ENCODE results near the gene LCE2D.
"Not testable (repeated sequence)": the region's sequence is repeated elsewhere in the genome, so short reads cannot be mapped to it uniquely, and the experiment has no call there.

The LCE2D gene

DNA sequence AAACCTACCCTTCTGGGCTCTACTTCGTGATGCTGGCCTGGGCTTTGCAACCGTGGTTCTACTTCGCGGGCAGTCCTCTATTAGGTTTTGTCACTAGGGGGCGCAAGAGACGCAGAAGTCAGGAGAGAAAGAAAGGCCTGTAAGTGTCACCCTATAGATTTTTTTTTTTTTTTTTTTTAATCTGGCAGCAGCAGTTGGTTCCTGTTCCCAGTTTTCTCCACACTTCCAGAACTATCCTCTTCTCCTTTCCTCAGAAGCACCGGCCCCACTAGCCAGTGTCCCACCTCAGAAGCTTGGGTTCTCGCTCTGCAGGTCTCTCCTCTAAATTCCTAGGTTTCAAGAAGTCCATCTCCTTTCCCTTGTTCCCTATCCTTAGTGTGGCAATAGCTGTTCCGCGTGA, 9.1 kb upstream of the LCE2D start:
- Histone ChIP-seq H3K27ac (ENCODE audit: low read depth, low read length) (no peak overlapping the region), H3K4me3 (ENCODE audit: low read depth, low read length) (no peak overlapping the region), H3K4me1 (ENCODE audit: control insufficient read depth, insufficient read depth, low read length, unreplicated experiment) (no peaks in the 10 kb centered on the region), H2AFZ (ENCODE audit: low read length, unreplicated experiment) (no peak overlapping the region), H3K27me3 (ENCODE audit: insufficient read depth, low read length) (peaks cover 26% of the 10 kb centered on the region; the same call in 1 of the 2 replicates), H3K79me2 (ENCODE audit: control insufficient read depth, insufficient read depth, low read length, unreplicated experiment) (no peaks in the 10 kb centered on the region), H3K36me3 (ENCODE audit: insufficient read depth, low read length) (no peaks in the 10 kb centered on the region)

DNA sequence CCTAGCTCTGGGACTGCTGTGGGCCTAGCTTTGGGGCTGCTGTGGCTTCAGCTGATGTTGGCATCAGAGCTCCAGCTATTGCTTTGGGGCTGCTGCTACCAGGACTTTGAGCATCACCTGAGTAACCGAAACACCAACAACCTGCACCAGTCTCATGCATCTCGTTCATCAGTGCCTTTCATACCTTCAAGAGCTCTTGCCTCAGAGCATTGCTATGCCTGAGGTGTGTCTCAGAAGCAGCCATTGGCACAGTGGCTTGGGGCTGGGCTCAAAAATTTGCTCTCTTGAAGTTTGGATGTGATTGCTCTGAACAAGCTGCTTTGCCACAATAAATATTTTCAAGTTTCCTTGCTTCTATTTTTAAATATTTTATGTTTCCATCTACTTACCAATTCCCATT, 6.7 kb upstream of the LCE2D start:
- Histone ChIP-seq H3K36me3 (ENCODE audit: insufficient read depth, low read length) (no peaks in the 10 kb centered on the region), H3K4me3 (ENCODE audit: low read depth, low read length) (no peak overlapping the region), H3K27me3 (ENCODE audit: insufficient read depth, low read length) (peaks cover 30% of the 10 kb centered on the region; the same call in 1 of the 2 replicates), H3K4me1 (ENCODE audit: control insufficient read depth, insufficient read depth, low read length, unreplicated experiment) (no peaks in the 10 kb centered on the region), H3K27ac (ENCODE audit: low read depth, low read length) (no peak overlapping the region), H2AFZ (ENCODE audit: low read length, unreplicated experiment) (no peak overlapping the region), H3K79me2 (ENCODE audit: control insufficient read depth, insufficient read depth, low read length, unreplicated experiment) (no peaks in the 10 kb centered on the region)

DNA sequence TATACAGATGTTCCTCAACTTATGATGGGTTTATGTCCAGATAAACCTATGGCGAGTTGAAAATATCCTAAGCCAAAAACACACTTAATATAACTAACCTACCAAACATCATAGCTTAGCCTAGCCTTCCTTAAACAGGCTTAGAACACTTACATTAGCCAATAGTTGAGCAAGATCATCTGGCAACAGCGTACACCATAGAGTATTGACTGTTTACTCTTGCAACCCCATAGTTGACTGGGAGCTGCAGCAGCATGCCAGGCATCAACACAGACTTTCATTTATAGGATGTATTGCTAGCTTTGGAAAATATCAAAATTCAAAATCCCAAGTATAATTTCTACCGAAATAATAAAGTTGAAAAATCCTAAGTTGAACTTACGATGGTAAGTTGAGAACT, 5.5 kb upstream of the LCE2D start:
- Histone ChIP-seq H3K4me3 (ENCODE audit: low read depth, low read length) (no peak overlapping the region), H2AFZ (ENCODE audit: low read length, unreplicated experiment) (no peak overlapping the region)

DNA sequence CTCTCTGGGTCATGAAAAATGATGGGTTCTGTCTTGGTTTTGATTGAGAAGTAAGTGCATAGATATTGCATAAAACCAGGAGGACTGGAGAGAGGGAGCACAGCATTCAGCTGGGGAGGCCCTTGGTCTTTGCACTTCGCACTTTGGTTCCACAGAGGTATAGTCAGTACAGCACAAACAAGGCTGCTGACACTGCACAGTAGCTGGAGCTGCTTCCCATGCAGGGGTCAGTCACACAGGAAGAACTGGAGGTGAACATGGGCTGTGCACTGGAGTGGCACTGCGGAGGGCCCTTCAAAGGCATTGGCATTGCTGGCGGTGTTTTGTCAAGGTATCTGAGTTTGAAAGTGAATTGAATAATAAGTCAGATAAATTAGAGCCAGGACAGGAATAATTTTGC, 4.5 kb upstream of the LCE2D start:
- Histone ChIP-seq H3K36me3 (ENCODE audit: insufficient read depth, low read length) (no peaks in the 10 kb centered on the region), H3K4me1 (ENCODE audit: control insufficient read depth, insufficient read depth, low read length, unreplicated experiment) (no peaks in the 10 kb centered on the region), H3K27ac (ENCODE audit: low read depth, low read length) (no peak overlapping the region), H2AFZ (ENCODE audit: low read length, unreplicated experiment) (no peak overlapping the region), H3K27me3 (ENCODE audit: insufficient read depth, low read length) (peaks cover 22% of the 10 kb centered on the region; the same call in 1 of the 2 replicates), H3K4me3 (ENCODE audit: low read depth, low read length) (no peak overlapping the region), H3K79me2 (ENCODE audit: control insufficient read depth, insufficient read depth, low read length, unreplicated experiment) (no peaks in the 10 kb centered on the region)

More for the DNA sequence above, 5.5 kb upstream of the LCE2D start:
- no peaks in the 10 kb centered on the region for H3K36me3 ChIP-seq (ENCODE audit: insufficient read depth, low read length)
- H3K4me1 ChIP-seq (ENCODE audit: control insufficient read depth, insufficient read depth, low read length, unreplicated experiment), result no peaks in the 10 kb centered on the region
- H3K27me3 ChIP-seq (ENCODE audit: insufficient read depth, low read length), result peaks cover 24% of the 10 kb centered on the region; the same call in 1 of the 2 replicates
- no peaks in the 10 kb centered on the region for H3K79me2 ChIP-seq (ENCODE audit: control insufficient read depth, insufficient read depth, low read length, unreplicated experiment)
- H3K27ac ChIP-seq (ENCODE audit: low read depth, low read length), result no peak overlapping the region

DNA sequence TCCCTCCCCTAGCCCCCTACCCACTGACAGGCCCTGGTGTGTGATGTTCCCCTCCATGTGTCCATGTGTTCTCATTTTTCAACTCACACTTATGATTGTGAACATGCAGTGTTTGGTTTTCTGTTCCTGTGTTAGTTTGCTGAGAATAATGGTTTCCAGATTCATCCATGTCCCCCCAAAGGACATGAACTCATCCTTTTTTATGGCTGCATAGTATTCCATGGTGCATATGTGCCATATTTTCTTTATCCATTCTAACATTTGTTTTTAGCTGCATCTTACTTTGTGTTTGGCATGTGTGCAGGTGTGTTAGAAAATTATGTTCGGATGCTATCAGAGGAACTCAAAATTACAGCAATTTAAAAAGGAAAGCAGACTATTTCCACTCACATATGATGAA, 3.0 kb downstream of the LCE2D start:
- H3K79me2 ChIP-seq (ENCODE audit: control insufficient read depth, insufficient read depth, low read length, unreplicated experiment); H3K4me1 ChIP-seq (ENCODE audit: control insufficient read depth, insufficient read depth, low read length, unreplicated experiment); H3K27ac ChIP-seq (ENCODE audit: low read depth, low read length); H3K36me3 ChIP-seq (ENCODE audit: insufficient read depth, low read length); H3K27me3 ChIP-seq (ENCODE audit: insufficient read depth, low read length); H3K4me3 ChIP-seq (ENCODE audit: low read depth, low read length); H2AFZ ChIP-seq (ENCODE audit: low read length, unreplicated experiment): not testable (repeated sequence)

DNA sequence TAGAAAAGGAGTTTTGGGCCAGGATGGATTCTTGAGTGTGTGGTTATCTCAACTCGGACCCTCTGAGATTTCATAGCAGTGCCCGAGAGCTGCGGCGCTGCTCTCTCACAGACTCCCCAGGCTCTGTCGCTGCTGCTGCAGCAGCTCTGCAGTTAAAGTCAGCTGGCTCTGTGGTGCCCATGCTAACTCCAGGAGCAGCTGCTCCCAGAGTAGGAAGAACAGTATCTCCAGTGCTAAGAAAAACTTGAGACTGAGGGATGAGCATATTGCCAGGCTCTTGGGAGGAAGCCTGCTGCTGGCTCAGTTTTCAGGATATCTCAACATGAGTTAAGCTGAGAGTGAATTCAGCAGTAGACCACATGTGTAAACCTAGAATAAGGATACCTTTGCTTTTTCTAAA, 4.5 kb downstream of the LCE2D start:
- Histone ChIP-seq H3K27me3 (ENCODE audit: insufficient read depth, low read length) (no peaks in the 10 kb centered on the region), H2AFZ (ENCODE audit: low read length, unreplicated experiment) (no peak overlapping the region), H3K27ac (ENCODE audit: low read depth, low read length) (no peak overlapping the region), H3K4me3 (ENCODE audit: low read depth, low read length) (no peak overlapping the region), H3K36me3 (ENCODE audit: insufficient read depth, low read length) (no peaks in the 10 kb centered on the region), H3K4me1 (ENCODE audit: control insufficient read depth, insufficient read depth, low read length, unreplicated experiment) (no peaks in the 10 kb centered on the region), H3K79me2 (ENCODE audit: control insufficient read depth, insufficient read depth, low read length, unreplicated experiment) (no peaks in the 10 kb centered on the region)

DNA sequence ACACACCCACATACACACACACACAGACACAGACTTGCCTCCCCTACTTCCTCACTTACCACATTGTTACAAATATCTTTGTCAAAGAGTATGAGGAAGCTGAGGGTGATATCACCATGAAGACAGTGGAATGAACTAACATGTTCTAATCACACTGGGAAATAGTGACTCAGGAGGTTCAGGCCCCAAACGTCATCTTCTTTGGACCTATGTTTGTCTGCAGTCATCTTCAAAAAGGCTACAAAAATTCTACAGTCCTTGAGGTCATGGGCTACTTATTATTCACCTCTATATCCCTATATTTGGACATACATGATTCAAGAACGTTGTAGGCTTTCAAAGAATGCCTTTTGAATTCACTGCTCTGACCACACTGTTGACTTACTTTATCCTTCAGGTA, 9.8 kb downstream of the LCE2D start:
- Histone ChIP-seq H3K4me3 (ENCODE audit: low read depth, low read length) (no peak overlapping the region), H3K4me1 (ENCODE audit: control insufficient read depth, insufficient read depth, low read length, unreplicated experiment) (no peaks in the 10 kb centered on the region), H2AFZ (ENCODE audit: low read length, unreplicated experiment) (no peak overlapping the region), H3K36me3 (ENCODE audit: insufficient read depth, low read length) (no peaks in the 10 kb centered on the region), H3K79me2 (ENCODE audit: control insufficient read depth, insufficient read depth, low read length, unreplicated experiment) (no peaks in the 10 kb centered on the region), H3K27ac (ENCODE audit: low read depth, low read length) (no peak overlapping the region), H3K27me3 (ENCODE audit: insufficient read depth, low read length) (no peaks in the 10 kb centered on the region)

DNA sequence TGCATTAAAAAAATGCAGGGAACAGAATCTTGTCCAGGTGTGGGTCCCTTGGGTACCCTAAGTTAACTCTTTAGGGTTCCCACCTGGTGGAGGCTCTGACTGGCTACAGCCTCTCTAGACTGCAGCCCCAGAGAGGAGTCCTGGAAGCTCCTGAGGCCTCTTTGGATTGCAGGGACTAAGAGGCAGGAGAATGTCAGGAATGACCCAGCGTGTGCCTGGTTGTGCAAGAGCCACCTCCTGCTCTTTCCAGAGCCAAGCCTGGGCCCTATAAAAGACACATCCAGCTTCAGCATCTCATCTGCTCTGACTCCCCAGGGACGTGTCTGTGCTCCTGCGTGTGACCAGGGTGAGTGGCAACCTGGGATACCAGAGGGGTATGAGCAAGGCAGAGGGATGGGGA, 11.8 kb downstream of the LCE2D start, which contains the start of gene LCE2C:
LCE2C (plus strand) TSS at position 297 of the 400 bp plus-strand sequence. CDS start 737 bp downstream, outside the sequence.
- H3K4me3 ChIP-seq (ENCODE audit: low read depth, low read length); H2AFZ ChIP-seq (ENCODE audit: low read length, unreplicated experiment); H3K27ac ChIP-seq (ENCODE audit: low read depth, low read length); H3K4me1 ChIP-seq (ENCODE audit: control insufficient read depth, insufficient read depth, low read length, unreplicated experiment); H3K27me3 ChIP-seq (ENCODE audit: insufficient read depth, low read length); H3K79me2 ChIP-seq (ENCODE audit: control insufficient read depth, insufficient read depth, low read length, unreplicated experiment); H3K36me3 ChIP-seq (ENCODE audit: insufficient read depth, low read length): not testable (repeated sequence)

DNA sequence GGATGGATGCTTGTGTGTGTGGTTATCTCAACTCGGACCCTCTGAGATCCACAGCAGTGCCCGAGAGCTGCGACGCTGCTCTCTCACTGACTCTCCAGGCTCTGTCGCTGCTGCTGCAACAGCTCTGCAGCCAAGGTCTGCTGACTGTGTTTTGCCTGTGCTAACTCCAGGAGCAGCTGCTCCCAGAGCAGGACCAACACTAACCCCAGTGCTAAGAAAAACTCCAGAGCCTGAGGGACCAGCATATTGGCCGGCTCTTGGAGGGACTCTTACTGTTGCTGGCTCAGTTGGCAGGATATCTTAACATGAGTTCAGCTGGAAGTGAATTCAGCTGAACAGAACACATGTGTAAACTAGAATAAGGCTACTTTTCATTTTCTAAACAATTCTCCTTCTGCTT, 16.3 kb downstream of the LCE2D start:
- no peak overlapping the region for H3K4me3 ChIP-seq (ENCODE audit: low read depth, low read length)
- H2AFZ ChIP-seq (ENCODE audit: low read length, unreplicated experiment), result no peak overlapping the region
- no peaks in the 10 kb centered on the region for H3K27me3 ChIP-seq (ENCODE audit: insufficient read depth, low read length)
- no peaks in the 10 kb centered on the region for H3K79me2 ChIP-seq (ENCODE audit: control insufficient read depth, insufficient read depth, low read length, unreplicated experiment)
- H3K4me1 ChIP-seq (ENCODE audit: control insufficient read depth, insufficient read depth, low read length, unreplicated experiment), result no peaks in the 10 kb centered on the region
- no peaks in the 10 kb centered on the region for H3K36me3 ChIP-seq (ENCODE audit: insufficient read depth, low read length)
- no peak overlapping the region for H3K27ac ChIP-seq (ENCODE audit: low read depth, low read length)

DNA sequence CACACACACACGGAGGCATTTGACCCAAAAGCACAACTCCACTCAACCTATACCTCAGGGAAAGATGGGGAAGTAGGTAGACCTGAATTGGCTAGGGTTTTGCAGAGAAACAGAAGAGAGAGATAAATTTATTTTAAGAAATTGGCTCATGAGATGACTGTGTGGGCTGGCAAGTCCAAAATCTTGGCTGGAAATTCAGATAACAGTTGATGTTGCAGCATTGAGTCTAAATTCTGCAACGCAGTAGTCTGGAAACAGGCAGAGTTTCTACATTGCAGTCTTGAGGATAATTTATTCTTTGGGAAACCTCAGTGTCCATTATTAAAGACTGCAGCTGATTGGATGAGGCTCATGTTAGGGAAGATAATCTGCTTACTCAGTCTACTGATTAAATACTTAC, 18.4 kb downstream of the LCE2D start:
- H3K27ac ChIP-seq (ENCODE audit: low read depth, low read length), result no peak overlapping the region
- no peak overlapping the region for H3K4me3 ChIP-seq (ENCODE audit: low read depth, low read length)
- no peak overlapping the region for H2AFZ ChIP-seq (ENCODE audit: low read length, unreplicated experiment)
- no peaks in the 10 kb centered on the region for H3K4me1 ChIP-seq (ENCODE audit: control insufficient read depth, insufficient read depth, low read length, unreplicated experiment)
- H3K27me3 ChIP-seq (ENCODE audit: insufficient read depth, low read length), result no peaks in the 10 kb centered on the region
- no peaks in the 10 kb centered on the region for H3K79me2 ChIP-seq (ENCODE audit: control insufficient read depth, insufficient read depth, low read length, unreplicated experiment)
- H3K36me3 ChIP-seq (ENCODE audit: insufficient read depth, low read length), result no peaks in the 10 kb centered on the region

DNA sequence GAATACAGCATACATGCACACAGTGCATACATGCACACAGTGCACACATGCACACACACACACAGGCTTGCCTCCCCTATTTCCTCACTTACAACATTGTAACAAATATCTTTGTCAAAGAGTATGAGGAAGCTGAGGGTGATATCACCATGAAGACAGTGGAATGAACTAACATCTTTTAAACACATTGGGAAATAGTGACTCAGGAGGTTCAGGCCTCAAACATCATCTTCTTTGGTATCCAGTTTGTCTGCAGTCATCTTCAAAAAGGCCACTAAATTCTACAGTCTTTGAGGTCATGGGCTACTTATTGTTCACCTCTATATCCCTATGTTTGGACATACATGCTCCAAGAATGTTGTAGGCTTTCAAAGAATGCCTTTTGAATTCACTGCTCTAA, 20.7 kb downstream of the LCE2D start:
- no peaks in the 10 kb centered on the region for H3K79me2 ChIP-seq (ENCODE audit: control insufficient read depth, insufficient read depth, low read length, unreplicated experiment)
- H3K4me1 ChIP-seq (ENCODE audit: control insufficient read depth, insufficient read depth, low read length, unreplicated experiment), result no peaks in the 10 kb centered on the region
- H2AFZ ChIP-seq (ENCODE audit: low read length, unreplicated experiment), result no peak overlapping the region
- H3K4me3 ChIP-seq (ENCODE audit: low read depth, low read length), result no peak overlapping the region
- H3K27ac ChIP-seq (ENCODE audit: low read depth, low read length), result no peak overlapping the region
- H3K27me3 ChIP-seq (ENCODE audit: insufficient read depth, low read length), result no peaks in the 10 kb centered on the region
- no peaks in the 10 kb centered on the region for H3K36me3 ChIP-seq (ENCODE audit: insufficient read depth, low read length)

All from ACC112 (cell line).